ENCODE measurements around the gene RAB31. TPM values are rescaled to one million over a fixed set of nuclear protein-coding genes. Genes with fewer than 3 reads are reported as not detected.

Gene RAB31
- polyA plus RNA-seq, 1 experiment, result 37.2 TPM

GRCh38 chr18:9714266-9715087 is 6.4 kb downstream of the RAB31 start:
- CTCF ChIA-PET, result no interaction called here
- no peaks in the 10 kb centered on the region for H3K27me3 ChIP-seq (ENCODE audit: control insufficient read depth, insufficient read depth, low read length)
- no peak for DNase-seq (ENCODE audit: low read depth)
- no peaks in the 10 kb centered on the region for H3K36me3 ChIP-seq (ENCODE audit: control insufficient read depth, insufficient read depth, low read length)
- no peak for TF ChIP-seq CTCF (IDR thresholded peaks at IDR 0.05; ENCODE audit: insufficient read depth, low read depth, low read length)
- no peak overlapping the region for H3K4me3 ChIP-seq (ENCODE audit: low read depth, low read length)
- POLR2A ChIA-PET, result no interaction called here

GRCh38 chr18:9715088-9715343 is 6.9 kb downstream of the RAB31 start:
- ChIA-PET CTCF (no interaction called here), POLR2A (no interaction called here)

GRCh38 chr18:9715978-9716774 is 8.1 kb downstream of the RAB31 start:
- no peaks in the 10 kb centered on the region for H3K36me3 ChIP-seq (ENCODE audit: control insufficient read depth, insufficient read depth, low read length)
- no peak for DNase-seq (ENCODE audit: low read depth)
- H3K27me3 ChIP-seq (ENCODE audit: control insufficient read depth, insufficient read depth, low read length), result no peaks in the 10 kb centered on the region
- TF ChIP-seq CTCF (IDR thresholded peaks at IDR 0.05; ENCODE audit: insufficient read depth, low read depth, low read length), result no peak
- POLR2A ChIA-PET, result no interaction called here
- CTCF ChIA-PET, result no interaction called here
- no peak overlapping the region for H3K4me3 ChIP-seq (ENCODE audit: low read depth, low read length)

More at GRCh38 chr18:9715088-9715343, 6.9 kb downstream of the RAB31 start:
- no peaks in the 10 kb centered on the region for H3K27me3 ChIP-seq (ENCODE audit: control insufficient read depth, insufficient read depth, low read length)
- no peak overlapping the region for H3K4me3 ChIP-seq (ENCODE audit: low read depth, low read length)
- DNase-seq (ENCODE audit: low read depth), result no peak
- TF ChIP-seq CTCF (IDR thresholded peaks at IDR 0.05; ENCODE audit: insufficient read depth, low read depth, low read length), result no peak
- no peaks in the 10 kb centered on the region for H3K36me3 ChIP-seq (ENCODE audit: control insufficient read depth, insufficient read depth, low read length)

GRCh38 chr18:9716780-9717563 is 8.9 kb downstream of the RAB31 start:
- Histone ChIP-seq H3K27me3 (ENCODE audit: control insufficient read depth, insufficient read depth, low read length) (no peaks in the 10 kb centered on the region), H3K4me3 (ENCODE audit: low read depth, low read length) (no peak overlapping the region), H3K36me3 (ENCODE audit: control insufficient read depth, insufficient read depth, low read length) (no peaks in the 10 kb centered on the region)
- ChIA-PET POLR2A (no interaction called here), CTCF (interaction anchor here (0.6 kb wide), 1 partner anchor 88 kb away, joined by 3 read pairs; no protein-coding TSS in a partner anchor)
- no peak for DNase-seq (ENCODE audit: low read depth)
- no peak for TF ChIP-seq CTCF (IDR thresholded peaks at IDR 0.05; ENCODE audit: insufficient read depth, low read depth, low read length)
